Stimulated activated CD8-positive, alpha-beta memory T cell treated with anti-CD3 and anti-CD28 coated beads, Interleukin-4, amount 100 ng/mL, for 24 hours (primary cell): ENCODE results near the gene VWA5B1.
"Not testable (repeated sequence)": the region's sequence is repeated elsewhere in the genome, so short reads cannot be mapped to it uniquely, and the experiment has no call there.

Experiments used
- DNase-seq: peaks from one replicate; pipeline ENCODE4 v3.0.0-alpha.2; 2020; ENCODE audit warnings: low read depth

The VWA5B1 gene, protein sequence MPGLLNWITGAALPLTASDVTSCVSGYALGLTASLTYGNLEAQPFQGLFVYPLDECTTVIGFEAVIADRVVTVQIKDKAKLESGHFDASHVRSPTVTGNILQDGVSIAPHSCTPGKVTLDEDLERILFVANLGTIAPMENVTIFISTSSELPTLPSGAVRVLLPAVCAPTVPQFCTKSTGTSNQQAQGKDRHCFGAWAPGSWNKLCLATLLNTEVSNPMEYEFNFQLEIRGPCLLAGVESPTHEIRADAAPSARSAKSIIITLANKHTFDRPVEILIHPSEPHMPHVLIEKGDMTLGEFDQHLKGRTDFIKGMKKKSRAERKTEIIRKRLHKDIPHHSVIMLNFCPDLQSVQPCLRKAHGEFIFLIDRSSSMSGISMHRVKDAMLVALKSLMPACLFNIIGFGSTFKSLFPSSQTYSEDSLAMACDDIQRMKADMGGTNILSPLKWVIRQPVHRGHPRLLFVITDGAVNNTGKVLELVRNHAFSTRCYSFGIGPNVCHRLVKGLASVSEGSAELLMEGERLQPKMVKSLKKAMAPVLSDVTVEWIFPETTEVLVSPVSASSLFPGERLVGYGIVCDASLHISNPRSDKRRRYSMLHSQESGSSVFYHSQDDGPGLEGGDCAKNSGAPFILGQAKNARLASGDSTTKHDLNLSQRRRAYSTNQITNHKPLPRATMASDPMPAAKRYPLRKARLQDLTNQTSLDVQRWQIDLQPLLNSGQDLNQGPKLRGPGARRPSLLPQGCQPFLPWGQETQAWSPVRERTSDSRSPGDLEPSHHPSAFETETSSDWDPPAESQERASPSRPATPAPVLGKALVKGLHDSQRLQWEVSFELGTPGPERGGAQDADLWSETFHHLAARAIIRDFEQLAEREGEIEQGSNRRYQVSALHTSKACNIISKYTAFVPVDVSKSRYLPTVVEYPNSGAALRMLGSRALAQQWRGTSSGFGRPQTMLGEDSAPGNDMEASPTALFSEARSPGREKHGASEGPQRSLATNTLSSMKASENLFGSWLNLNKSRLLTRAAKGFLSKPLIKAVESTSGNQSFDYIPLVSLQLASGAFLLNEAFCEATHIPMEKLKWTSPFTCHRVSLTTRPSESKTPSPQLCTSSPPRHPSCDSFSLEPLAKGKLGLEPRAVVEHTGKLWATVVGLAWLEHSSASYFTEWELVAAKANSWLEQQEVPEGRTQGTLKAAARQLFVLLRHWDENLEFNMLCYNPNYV

DNA sequence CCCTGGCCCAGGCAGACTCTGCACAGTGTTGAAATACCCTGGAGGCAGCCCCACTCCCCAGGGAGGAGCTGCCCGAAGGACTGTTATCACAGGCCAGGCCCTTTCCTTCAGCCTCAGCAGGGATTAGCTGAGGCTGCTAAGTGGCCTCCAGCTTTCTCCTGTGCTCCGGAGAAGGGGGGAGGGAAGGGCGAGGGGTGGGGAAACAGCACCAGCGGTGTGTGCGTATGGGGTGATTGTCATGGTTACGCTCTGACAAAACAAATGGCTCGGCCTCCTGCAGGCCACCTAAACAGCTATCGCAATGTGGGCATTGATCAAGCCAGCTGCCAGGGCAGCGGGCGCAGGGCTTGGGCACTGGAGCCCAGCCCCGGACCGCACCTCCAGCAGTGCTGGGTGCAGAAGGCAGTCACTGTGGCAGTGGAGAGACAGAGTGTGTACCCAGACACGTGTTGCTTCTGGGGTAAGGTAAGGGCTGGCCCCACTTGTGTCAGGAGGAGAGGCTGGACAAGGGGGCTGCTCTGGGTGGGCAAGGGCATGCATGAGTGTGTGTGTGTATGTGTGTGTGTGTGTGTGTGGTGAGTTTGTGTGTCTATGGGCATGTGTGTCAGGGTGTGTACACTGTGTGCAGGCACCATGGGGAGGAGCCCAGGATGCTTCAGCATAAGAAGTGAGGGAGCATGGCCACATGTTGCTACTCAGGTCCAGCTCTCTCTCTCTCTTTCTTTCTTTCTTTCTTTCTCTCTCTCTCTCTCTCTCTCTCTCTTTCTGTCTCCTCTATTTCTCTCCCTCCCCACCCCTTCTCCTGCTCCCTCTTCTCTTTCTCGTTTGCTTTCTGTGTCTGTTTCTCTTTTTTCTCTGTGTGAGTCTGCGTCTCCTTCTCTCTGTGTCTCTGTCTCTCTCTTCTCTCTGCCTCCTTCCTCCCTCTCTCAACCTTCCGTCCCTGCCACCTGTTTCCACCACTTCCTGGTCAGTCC lies at the start of gene VWA5B1:
VWA5B1 (plus strand) TSS at position 252 of the 974 bp plus-strand sequence. CDS start 19,727 bp downstream, outside the sequence.
- DNase-seq: no peak

DNA sequence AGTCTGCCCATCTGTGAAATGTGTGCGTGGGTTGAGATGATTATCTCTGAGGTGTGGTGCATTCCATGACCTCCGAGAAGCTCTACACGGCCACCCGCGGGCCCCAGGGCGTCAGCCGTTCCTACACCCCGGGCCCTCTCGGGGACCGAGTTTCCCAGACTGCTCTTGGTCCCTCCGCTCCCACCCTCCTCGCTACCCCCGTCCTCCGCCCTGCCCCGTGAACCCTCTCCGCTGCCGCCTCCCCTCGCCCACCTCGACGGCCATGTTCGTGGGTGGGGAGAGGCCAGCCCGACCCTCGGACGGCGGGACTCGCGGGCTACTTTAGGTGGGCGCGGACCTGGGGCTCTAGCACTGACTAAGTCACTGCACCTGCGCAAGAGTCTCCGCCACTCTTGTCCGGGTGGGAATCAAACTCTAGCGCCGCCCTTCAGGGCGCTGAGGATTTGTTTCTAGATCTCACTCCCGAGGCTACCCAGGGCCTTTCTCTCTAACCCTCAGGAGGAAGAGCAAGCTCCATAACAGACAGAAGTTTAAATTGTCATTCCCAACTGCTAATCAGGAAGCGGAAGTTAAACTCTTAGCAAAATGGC lies 47.7 kb upstream of the VWA5B1 start:
- no peak for DNase-seq

DNA sequence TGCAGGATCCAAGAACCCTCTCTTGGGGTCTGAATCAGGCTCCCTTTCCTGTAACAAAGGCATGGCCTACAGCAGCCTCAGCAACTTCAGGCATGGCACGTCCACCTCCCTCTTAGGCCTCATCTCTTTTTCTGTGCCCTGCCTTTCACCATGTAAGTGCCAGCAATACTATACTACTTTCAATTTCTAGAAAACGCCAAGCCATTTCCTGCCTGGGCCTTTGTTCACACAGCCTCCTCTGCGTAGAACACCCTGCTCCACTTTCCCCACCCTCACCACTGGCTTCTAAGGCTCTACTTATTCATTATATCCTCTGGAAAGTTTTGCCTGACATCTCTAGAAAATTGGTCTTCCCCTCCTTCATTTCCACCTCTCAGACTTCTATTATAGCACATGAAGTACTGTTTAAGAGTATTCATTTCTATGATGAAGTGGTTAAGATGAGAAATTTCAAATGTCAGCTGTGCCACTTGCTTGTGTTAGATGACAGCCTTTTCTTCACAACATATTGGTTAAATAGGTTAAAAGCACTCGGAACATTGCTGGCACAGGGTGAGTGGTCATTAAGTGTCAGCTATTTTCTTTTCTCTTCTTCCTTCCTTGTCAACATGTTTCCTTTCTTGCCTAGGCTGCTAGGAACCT lies 41.6 kb upstream of the VWA5B1 start:
- DNase-seq: no peak

DNA sequence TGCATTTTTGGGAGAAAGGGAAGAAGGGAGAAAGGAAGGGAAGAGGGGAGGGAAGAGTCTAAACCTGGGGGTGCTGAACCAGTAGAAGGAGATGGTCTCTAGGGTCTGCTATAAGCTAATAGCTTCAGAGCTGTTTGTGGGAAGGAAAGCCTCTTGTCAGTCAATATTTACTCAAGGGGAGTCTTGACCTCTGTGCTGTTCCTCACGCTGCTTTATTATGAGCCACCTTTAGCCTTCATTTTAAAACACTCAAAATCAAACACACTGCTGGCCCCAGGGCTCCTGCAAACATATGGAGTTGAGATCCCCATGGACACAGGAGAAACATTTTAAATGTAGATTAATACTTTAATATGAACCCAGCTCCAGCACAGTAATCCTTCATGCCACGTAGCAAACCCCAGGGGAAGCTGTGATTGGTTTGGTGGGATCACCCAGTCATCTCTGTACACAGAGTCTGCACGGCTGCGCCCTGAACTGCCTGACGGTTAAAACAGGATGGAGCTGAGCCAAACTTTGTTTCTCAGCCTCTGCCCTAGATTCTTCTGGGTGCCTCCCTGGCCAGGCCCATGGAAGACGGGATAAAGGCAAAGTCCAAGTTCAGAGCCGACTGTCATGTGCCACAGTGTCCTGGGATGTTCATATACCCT lies 40.2 kb upstream of the VWA5B1 start:
- DNase-seq: no peak

DNA sequence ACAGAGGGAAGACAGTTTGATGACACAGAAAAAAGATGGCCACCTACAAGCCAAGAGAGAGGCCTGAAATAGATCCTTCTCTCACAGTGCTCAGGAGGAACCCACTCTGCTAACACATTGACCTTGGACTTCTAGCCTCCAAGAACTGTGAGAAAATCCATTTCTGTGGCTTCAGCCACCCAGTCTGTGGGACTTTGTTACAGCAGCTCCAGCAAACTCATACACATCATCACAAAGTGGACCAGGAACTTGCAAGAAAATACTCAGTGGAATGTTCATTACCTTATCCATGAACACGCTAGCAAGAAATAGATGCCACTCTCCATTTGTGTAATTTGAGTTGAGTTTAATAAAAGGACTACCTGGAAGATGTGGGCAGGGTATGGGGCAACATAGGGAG lies 38.1 kb upstream of the VWA5B1 start:
- DNase-seq: no peak

DNA sequence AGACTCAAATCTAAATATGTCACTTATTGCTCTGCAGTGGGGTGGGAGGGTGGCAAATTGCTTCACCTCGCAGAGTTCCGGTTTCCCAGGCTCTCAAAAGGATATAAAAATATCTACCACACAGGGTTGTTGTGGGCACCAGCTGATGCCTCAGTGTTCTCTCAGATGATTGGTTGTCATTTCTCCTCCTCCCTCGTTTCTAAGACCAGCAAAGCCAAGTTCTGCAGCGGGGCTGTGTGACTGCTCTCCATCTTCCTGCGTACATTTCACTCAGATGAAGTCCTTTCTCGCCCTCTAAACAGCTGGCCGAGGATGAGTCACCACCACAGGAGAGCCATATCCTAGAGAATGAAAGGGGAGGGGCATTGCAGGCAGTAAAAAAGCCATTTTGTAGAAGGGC lies 35.0 kb upstream of the VWA5B1 start:
- DNase-seq: no peak

DNA sequence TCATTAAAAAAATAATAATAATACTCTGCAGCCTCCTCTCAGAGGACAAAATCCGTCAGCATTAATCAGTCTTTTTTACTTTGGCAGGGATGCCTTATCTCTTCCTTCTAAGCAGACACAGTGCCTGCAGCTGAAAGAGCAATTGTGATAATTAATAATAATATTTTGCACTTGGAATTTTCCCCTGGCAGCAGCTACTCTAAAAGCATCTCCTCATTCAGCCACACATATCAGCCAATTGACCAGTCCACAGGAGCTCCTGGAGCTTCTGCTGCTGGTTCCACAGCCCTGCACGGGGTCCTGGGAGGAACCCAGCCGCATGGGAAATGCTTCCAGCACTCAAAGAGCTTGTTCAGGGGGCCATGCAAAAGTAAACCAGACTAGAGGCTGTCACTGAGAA lies 31.0 kb upstream of the VWA5B1 start:
- no peak for DNase-seq

DNA sequence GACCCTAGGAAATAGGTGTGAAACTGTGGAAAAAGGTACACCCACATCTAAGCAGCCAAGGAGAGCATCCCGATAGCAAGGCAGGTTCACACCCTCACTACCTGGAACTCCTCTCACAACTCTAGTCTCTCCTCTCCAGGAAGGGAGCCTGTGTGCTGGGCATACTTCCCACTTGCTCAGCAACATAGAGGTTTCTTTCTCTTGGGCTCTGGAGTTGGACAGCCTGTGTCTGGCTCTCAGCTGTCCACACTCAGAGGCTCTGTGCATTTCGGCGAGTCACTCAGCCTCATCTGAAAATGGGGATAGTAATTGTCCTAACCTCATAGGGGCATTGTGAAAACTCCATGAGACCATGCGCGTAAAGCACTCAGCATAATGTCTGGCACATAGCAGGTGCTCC lies 29.6 kb upstream of the VWA5B1 start:
- DNase-seq: no peak

DNA sequence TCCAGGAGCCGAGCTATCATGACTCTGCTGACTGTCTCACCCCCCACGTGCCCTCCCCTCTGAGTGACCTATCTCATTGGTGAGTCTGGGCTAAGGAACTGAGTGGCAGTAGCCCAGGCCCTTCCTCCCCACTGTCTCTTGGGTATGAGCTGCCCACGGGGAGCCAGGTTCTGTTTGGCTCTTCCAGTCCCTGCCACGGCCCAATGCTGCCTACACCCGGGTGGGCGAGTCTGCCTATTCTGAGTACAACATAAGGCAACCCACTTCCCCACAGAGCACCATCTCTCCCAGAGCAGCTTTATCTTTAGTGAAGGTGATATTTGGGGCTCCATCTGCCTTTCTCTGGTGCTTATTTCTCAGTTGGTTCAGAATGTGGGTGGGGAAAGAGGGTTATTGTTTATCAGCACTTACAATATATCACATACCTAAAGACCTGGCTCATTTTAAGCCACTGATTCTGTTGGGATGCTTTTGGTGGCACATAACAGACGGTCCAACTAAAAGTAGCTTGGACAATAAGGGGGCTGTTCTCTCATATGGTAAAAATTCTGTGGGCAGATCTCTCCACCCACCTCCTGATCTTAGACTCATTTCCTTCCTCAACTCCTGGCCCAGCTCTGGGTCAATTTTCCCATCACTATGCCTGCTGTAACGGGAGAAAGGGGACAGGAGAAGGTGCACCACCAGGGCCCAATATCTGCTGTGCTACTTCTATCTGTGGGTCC lies 27.7 kb upstream of the VWA5B1 start:
- no peak for DNase-seq

DNA sequence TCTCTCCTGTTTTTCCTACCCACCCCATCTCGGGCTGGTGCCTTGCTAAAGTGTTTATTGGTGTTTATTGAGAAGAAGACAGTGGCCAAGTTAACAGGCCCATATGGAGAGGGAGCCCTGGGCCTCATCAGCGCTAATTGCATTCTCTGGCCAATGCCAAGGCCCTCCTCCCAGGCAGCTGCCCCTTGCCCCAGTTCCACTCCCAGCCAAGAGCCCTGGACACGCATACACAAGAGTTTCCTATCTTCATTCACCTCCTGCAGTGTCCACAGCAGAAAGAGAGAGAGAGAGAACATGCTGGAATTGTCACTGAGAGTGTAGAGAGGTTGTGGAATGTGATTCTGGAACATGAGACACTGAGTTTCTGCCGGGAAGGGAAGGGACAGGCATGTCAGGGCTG lies 25.4 kb upstream of the VWA5B1 start:
- DNase-seq: no peak

DNA sequence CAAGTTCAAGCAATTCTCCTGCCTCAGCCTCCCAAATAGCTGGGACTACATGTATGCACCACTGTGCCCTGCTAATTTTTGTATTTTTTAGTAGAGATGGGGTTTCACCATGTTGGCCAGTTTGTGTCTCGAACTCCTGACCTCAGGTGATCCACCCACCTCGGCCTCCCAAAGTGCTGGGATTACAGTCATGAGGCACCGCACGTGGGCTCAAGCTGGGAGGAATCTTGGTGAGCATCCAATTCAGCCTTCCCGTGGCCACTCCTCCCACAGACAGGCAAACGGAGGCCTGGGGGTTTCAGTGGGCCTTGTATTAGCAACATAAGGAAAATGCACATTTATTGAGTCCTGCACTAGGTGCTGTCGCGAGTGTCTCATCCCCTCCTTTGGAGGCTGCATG lies 24.5 kb upstream of the VWA5B1 start:
- no peak for DNase-seq

DNA sequence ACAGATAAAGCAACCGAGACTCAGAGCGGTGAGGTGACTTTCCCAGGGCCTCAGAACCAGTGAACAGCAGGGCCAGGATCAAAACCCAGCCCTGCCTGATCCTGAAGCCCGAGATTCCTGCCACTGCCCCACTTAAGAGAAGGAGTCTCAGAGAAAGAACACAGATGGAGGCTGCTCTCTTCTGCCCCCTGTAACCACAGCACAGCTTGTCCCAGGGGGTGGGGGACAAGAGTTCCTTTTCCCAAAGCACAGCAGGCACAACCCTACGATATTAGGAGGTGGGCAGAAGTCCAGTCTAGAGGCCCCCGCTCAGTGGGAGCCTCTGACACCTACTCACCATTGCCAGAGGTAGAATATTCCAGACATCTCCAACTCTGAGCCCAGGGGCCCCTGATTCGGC lies 24.0 kb upstream of the VWA5B1 start:
- DNase-seq: no peak

DNA sequence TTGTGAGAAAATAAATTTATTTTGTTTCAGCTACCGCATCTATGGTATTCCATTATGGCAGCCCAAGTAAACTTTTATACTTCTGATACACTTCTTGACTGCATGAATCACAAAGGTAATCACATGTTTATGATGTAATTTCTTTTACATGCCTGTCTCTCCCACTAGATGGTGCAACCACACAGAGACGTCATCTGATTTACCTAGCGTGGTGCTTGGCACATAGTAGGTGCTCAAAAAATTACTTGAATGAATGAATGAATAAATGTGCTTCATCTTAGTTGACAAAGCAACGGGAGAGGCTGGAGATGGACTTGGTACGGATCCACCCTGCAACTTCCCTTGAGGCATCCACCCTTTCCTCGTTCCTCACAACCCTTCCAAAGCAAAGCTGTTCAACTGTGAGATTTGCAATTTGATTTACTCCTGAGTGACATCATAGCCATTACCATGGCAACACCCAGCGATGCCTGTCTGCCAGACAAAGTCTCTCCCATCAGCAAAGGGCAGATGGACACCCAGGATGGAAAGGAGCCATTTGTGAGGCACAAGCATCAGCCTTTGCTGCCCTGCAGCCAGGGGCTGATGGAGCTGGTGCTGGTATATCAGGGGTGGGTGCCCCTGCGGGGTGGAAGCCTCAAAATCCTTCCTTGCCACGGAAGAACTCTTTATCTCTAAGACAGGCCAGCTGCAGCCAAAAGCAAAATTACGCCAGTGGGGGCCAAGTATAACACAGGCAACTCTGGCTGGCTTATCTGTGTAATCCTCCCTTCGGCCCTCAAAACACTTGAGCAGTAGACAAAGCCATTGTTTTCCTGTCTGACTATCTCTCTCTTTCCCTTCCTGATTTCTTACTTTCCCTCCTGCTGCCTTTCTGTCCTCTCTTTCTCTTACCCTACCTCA lies 18.9 kb upstream of the VWA5B1 start:
- DNase-seq: no peak

DNA sequence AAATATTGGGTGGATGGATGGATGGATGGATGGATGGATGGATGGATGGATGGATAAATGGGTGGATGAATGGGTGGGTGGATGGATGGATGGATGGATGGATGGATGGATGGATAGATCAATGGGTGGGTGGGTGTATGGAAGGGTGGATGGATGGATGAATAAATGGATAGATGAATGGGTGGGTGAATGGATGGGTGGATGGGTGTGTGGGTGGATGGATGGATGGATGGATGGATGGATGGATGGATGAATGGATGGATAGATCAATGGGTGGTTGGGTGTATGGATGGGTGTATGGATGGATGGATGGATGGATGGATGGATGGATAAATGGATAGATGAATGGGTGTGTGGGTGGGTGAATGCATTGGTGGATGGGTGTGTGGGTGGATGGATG lies 17.0 kb upstream of the VWA5B1 start:
- DNase-seq: not testable (repeated sequence)

DNA sequence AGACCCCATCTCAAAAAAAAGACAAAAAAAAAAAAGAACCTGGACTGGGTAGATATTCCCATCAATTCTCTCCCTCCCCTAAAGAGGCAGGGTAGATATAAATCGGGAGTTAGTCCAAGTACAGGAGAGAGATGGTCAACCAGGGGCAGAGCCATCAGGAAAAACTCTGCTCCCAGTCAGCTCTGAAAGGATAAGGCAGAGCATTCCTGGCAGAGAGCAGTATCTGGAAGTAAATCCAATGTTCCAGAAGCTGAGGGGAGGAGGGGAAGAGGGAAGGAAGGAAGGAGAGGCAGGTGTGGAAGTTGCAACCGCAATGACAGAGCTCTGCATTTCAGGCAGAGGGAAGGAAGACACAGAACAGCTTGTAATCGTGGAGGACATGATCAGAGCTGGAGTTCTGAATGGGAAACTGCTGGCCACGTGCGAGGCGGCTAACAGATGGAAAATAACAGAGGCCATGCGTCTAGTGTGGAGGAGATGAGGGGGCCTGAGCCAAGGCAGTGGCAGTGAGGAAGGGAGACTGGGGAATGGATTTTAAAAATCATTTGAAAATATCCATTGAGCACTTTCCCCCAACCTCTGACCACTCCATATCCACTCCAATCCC lies 15.3 kb upstream of the VWA5B1 start:
- DNase-seq: no peak

DNA sequence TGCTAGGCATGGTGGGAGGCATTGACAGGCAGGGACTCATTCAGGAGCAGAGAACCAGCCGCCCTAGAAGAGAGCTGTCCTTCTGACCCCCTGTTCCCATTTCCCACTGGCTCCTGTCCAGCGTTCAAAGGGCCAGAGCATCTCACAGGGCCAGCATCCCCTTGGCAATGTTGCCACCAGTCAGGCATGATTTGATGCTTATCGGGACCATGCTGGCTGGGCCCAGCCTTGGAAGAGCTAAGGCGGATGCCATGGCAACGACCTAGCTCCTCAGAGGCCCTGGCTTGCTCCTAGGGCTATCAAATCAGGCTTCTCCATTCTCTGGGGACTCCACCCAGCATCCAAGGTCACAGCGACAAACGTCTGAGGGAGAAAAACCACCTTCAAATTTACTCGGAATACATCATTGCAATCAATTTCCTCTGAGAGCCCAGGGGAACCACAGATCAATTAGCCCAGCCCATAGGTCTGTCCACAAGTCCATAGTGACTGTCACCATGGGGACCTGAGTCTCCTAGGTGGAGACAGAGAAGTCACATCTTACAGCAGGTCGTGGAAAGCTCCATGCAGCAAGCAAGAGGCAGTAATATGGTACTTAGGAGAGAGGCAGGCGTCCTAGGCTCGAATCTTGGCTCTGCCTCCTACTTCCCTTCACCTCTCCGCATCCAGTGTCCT lies 14.1 kb upstream of the VWA5B1 start:
- DNase-seq: no peak

DNA sequence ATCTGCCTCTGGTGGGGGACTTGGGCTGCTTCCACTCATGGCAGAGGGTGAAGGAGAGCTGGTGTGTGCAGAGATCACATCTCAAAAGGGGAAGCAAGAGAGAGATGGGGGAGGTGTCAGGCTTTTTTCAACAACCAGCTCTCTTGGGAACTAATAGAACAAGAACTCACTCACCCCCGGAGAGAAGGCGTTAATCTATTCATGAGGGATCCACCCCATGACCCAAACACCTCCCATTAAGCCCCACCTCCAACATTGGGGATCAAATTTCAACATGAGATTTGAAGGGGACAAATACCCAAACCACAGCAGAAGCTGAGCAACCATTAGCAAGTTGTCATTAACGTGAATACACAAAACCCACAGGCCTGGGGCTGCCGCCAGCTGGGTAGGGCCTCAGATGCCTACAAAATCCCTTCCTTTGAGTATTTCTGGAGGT lies 12.0 kb upstream of the VWA5B1 start:
- no peak for DNase-seq
